Mesothelial cell of epicardium (in vitro differentiated cells): ENCODE data around the gene ZMYND19. TPM values are rescaled to one million over a fixed set of nuclear protein-coding genes. Genes with fewer than 3 reads are reported as not detected.

ENCODE experiments used
- DNase-seq, 2 experiments: peaks; one replicate each; pipeline ENCODE4 v3.0.0; 2021; ENCODE audit warnings: low spot score in 2 of 2; ENCODE audit not compliant: unreplicated experiment in 2 of 2
- H3K27ac Mint-ChIP-seq: 2 replicates; pipeline ENCODE4 v1.8.0; 2021; ENCODE audit warnings: mixed read lengths
- H3K27me3 Mint-ChIP-seq: 2 replicates; pipeline ENCODE4 v1.8.0; 2021; ENCODE audit warnings: low read depth, mixed read lengths
- H3K36me3 Mint-ChIP-seq: 2 replicates; pipeline ENCODE4 v1.8.0; 2021; ENCODE audit warnings: mixed read lengths
- H3K4me1 Mint-ChIP-seq: 2 replicates; pipeline ENCODE4 v1.8.0; 2021; ENCODE audit warnings: mixed read lengths
- H3K4me3 Mint-ChIP-seq: 2 replicates; pipeline ENCODE4 v1.8.0; 2021; ENCODE audit warnings: mild to moderate bottlenecking, moderate library complexity, mixed read lengths
- H3K9me3 Mint-ChIP-seq: 2 replicates; pipeline ENCODE4 v1.8.0; 2021; ENCODE audit warnings: mixed read lengths
- CTCF ChIP-seq: fragments of 200-600 bp; sonication (generic); IDR thresholded peaks from one replicate; pipeline ENCODE4 v1.5.0; 2021; ENCODE audit warnings: antibody characterized with exemption; ENCODE audit not compliant: unreplicated experiment
- total RNA-seq: library from RNA; stranded (reverse); gene quantifications from 3 replicates; pipeline ENCODE4 v1.2.1, GENCODE V29; 2021

The ZMYND19 gene
- total RNA-seq, 1 donor from 2014 or later = 33.2 TPM

DNA sequence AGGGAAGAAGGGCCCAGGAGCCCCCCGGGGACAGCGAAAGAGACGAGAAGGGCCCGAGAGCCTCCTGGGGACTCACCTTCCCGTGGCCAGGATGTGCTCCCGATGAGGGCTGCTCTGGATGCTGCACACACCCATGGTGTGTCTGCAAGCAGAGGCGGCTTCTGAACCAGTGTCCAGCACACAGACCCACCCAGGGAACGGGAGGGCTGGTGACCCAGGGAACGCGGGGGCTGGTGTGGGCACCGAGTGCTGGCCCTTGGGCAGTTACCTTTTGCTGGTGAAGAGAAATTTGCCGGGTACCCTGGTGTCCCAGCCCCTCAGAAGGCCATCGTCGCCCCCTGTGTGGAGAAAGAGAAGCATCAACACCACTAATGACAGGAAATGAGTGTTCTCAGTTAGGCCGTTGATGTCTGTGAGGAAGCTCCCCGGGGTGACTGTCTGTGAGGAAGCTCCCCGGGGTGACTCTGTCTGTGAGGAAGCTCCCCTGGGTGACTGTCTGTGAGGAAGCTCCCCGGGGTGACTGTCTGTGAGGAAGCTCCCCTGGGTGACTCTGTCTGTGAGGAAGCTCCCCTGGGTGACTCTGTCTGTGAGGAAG, 25.4 kb downstream of the ZMYND19 start:
- DNase-seq = no peak
- H3K4me3 Mint-ChIP-seq = no peak overlapping the region
- TF ChIP-seq CTCF = no peak
- H3K9me3 Mint-ChIP-seq = peaks cover under 1% of the 10 kb centered on the region
- no peaks in the 10 kb centered on the region for H3K27me3 Mint-ChIP-seq
- peaks cover 27% of the 10 kb centered on the region for H3K36me3 Mint-ChIP-seq
- no peaks in the 10 kb centered on the region for H3K4me1 Mint-ChIP-seq
- H3K27ac Mint-ChIP-seq = no peak overlapping the region

DNA sequence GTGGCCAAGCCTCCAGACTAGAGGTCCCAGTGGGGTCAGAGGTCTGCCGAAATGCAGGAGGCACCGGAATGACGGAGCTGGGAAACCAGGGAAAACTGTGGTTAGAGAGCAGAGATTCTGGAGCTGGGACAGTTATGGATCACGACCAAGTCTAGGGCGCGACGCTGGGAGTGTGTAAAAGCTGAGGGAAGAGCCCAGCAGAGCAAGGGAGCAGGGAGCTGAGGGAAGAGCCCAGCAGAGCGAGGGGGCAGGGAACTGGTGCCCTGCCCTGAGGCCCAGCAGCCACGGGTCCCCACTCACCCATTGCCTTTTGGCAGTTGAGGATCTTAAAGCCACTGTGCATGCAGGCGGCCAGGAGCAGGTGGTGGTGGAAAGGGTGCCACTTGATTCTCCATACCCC, 26.2 kb downstream of the ZMYND19 start:
- Mint-ChIP-seq H3K9me3 (peaks cover 5% of the 10 kb centered on the region), H3K4me3 (no peak overlapping the region), H3K4me1 (no peaks in the 10 kb centered on the region), H3K27me3 (no peaks in the 10 kb centered on the region), H3K27ac (no peak overlapping the region), H3K36me3 (peaks cover 32% of the 10 kb centered on the region)
- TF ChIP-seq CTCF = no peak
- DNase-seq = no peak

- Mint-ChIP-seq H3K36me3 (peaks cover 45% of the 10 kb centered on the region), H3K4me3 (no peak overlapping the region), H3K4me1 (no peaks in the 10 kb centered on the region), H3K27ac (no peak overlapping the region), H3K9me3 (peaks cover 5% of the 10 kb centered on the region), H3K27me3 (no peaks in the 10 kb centered on the region)
- TF ChIP-seq CTCF = no peak
- DNase-seq = no peak
These were observed 32.2 kb downstream of the ZMYND19 start for GRCh38 chr9:137558127-137558526.

DNA sequence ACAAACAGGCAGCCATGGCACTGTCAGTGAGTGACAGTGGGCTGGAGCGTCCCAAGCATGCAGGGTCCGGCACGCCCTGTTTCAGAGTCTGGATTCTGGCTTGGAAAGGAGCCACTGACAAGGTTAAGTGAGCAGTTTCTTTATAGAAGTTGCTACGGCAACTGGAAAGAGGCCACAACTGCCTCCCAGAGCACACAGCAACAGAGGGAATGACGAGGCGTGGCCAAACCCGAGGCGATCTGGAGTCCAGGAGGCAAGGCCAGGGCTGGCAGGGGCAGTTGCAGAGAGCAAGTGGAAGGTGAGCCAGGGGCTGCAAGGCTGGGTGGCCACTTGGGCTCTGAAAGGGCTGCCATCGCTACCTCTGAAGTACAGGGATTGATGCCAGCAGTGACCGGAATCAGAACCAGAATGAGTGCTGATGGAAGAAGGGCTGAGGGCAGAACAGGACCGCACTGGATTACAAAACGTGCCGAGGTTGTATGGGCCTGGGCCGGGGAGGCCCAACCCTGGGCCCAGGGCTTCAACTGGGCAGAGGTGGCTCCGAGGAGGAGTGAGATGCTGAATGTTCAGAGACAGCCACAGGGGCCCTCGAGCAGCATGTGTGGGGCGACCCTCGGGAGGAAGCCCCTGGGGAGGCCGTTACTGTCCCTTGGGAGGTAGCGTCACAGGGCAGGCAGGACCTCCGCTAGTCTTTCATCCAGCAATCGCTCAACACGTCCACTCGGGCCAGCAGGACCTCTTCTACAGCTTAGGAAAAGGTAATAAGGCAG, 34.1 kb downstream of the ZMYND19 start:
- peaks cover 5% of the 10 kb centered on the region for H3K9me3 Mint-ChIP-seq
- DNase-seq = no peak
- H3K27me3 Mint-ChIP-seq = no peaks in the 10 kb centered on the region
- H3K27ac Mint-ChIP-seq = no peak overlapping the region
- peaks cover 5% of the 10 kb centered on the region for H3K4me1 Mint-ChIP-seq
- TF ChIP-seq CTCF = no peak
- H3K4me3 Mint-ChIP-seq = no peak overlapping the region
- H3K36me3 Mint-ChIP-seq = peaks cover 34% of the 10 kb centered on the region

GRCh38 chr9:137555179-137555578, 35.1 kb downstream of the ZMYND19 start:
- H3K27me3 Mint-ChIP-seq = no peaks in the 10 kb centered on the region
- H3K9me3 Mint-ChIP-seq = peaks cover 5% of the 10 kb centered on the region
- DNase-seq = no peak
- no peak overlapping the region for H3K4me3 Mint-ChIP-seq
- TF ChIP-seq CTCF = no peak
- H3K27ac Mint-ChIP-seq = no peak overlapping the region
- peaks cover 30% of the 10 kb centered on the region for H3K36me3 Mint-ChIP-seq
- peaks cover 6% of the 10 kb centered on the region for H3K4me1 Mint-ChIP-seq
